K562 (cell line): Measurements from ENCODE around the gene LTBR. TPM values are rescaled to one million over a fixed set of nuclear protein-coding genes. Genes with fewer than 3 reads are reported as not detected.

Experiments used
- ARNT ChIP-seq, 2 experiments: fragments of 450-650 bp; IDR thresholded peaks; 2 replicates each; pipeline ENCODE4 v1.6.1; 2016; ENCODE audit warnings: mild to moderate bottlenecking in 1 of 2
- BRD9 ChIP-seq: fragments of 450-650 bp; IDR thresholded peaks from 2 replicates; pipeline ENCODE4 v1.6.1; 2018; ENCODE audit warnings: low read depth; ENCODE audit not compliant: partially characterized antibody
- E2F3 ChIP-seq: fragments of 250-450 bp; sonication (Bioruptor Pico); IDR thresholded peaks from 2 replicates; pipeline ENCODE4 v1.4.0; 2020; ENCODE audit warnings: mild to moderate bottlenecking
- EP300 ChIP-seq: IDR thresholded peaks from 2 replicates; pipeline ENCODE4 v1.6.1; 2012; ENCODE audit warnings: low read length, improper control_type of control experiment
- HNRNPL ChIP-seq: fragments of 200-400 bp; formaldehyde crosslinking; IDR thresholded peaks from 2 replicates; pipeline ENCODE4 v1.6.1; 2017; ENCODE audit warnings: low read depth, mild to moderate bottlenecking, low read length
- KLF6 ChIP-seq: fragments of 250-450 bp; sonication (Bioruptor Pico); IDR thresholded peaks from 2 replicates; pipeline ENCODE4 v1.4.0; 2020; ENCODE audit warnings: mild to moderate bottlenecking, moderate library complexity, borderline replicate concordance
- NONO ChIP-seq, 2 experiments: fragments of 200-400 bp in 1 of 2; fragments of 450-650 bp in 1 of 2; formaldehyde crosslinking in 1 of 2; IDR thresholded peaks; 2 replicates each; pipeline ENCODE4 v1.6.1; 2017; ENCODE audit warnings: low read depth in 2 of 2, mild to moderate bottlenecking in 2 of 2, moderate library complexity in 2 of 2, low read length in 1 of 2
- POLR3A ChIP-seq: IDR thresholded peaks from 2 replicates; pipeline ENCODE4 v1.6.1; 2011; ENCODE audit warnings: borderline replicate concordance, mild to moderate bottlenecking, moderate library complexity; ENCODE audit not compliant: insufficient read length, insufficient read depth; ENCODE audit errors: extremely low read depth
- PRMT5 ChIP-seq: sonication (generic); formaldehyde crosslinking; IDR thresholded peaks from 2 replicates; pipeline ENCODE4 v1.5.0; 2020; ENCODE audit warnings: missing genetic modification reagents
- SAP30 ChIP-seq: fragments of 200-600 bp; sonication (generic); IDR thresholded peaks from 2 replicates; pipeline ENCODE4 v1.6.1; 2012; ENCODE audit warnings: borderline replicate concordance, low read depth, mild to moderate bottlenecking, moderate library complexity, low read length, control low read depth, inconsistent platforms; ENCODE audit not compliant: insufficient read depth, poor library complexity, severe bottlenecking
- SRSF1 ChIP-seq: fragments of 200-400 bp; formaldehyde crosslinking; IDR thresholded peaks from 2 replicates; pipeline ENCODE4 v1.6.1; 2017; ENCODE audit warnings: mild to moderate bottlenecking, low read depth, low read length, moderate library complexity
- ZNF133 ChIP-seq: fragments of 250-450 bp; sonication (Bioruptor Pico); IDR thresholded peaks from 2 replicates; pipeline ENCODE4 v1.4.0; 2020; ENCODE audit warnings: mild to moderate bottlenecking
- ZNF239 ChIP-seq: fragments of 250-450 bp; sonication (Bioruptor Pico); IDR thresholded peaks from 2 replicates; pipeline ENCODE4 v1.4.0; 2020; ENCODE audit warnings: mild to moderate bottlenecking
- ZNF830 ChIP-seq: fragments of 250-450 bp; sonication (Bioruptor Pico); IDR thresholded peaks from 2 replicates; pipeline ENCODE4 v1.5.0; 2021; ENCODE audit warnings: mild to moderate bottlenecking
- polyA plus RNA-seq, 8 experiments: library from polyadenylated mRNA; depleted of rRNA in 4 of 8; stranded (reverse) in 5 of 8; unstranded in 3 of 8; fragments of >200 nt; fragmentation: Nextera tagmentation in 2 of 8; fragmentation: Illumina TruSeq in 1 of 8; extraction: Ambion mirVana in 2 of 8; extraction: Trizol in 1 of 8; gene quantifications; 2 replicates each; pipeline versions ENCODE4 v1.2.1 to v1.2.3, GENCODE V29; 2011 to 2014; ENCODE audit warnings: inconsistent platforms in 1 of 8, missing spikeins in 1 of 8
- total RNA-seq, 7 experiments: library from RNA; depleted of rRNA in 6 of 7; stranded (reverse); fragments of >200 nt in 6 of 7; fragmentation: Illumina TruSeq in 2 of 7; extraction: Trizol in 2 of 7; gene quantifications; 2 replicates each; pipeline versions ENCODE4 v1.2.1 to v1.2.3, GENCODE V29; 2011 to 2021; ENCODE audit warnings: low replicate concordance in 1 of 7
- TF ChIP-seq, protein P1 (sequence below): fragments of 200-600 bp; sonication (generic); IDR thresholded peaks from one replicate; pipeline ENCODE4 v1.6.1; 2012; ENCODE audit warnings: mild to moderate bottlenecking, low read depth, low read length, inconsistent platforms

LTBR gene
- total and polyA plus RNA-seq, 9 of the 15 experiments (the other 6 are each of a cell fraction or from before 2014, with no cell fraction given), result 0.96 to 69.0 (median 35.3) TPM

DNA sequence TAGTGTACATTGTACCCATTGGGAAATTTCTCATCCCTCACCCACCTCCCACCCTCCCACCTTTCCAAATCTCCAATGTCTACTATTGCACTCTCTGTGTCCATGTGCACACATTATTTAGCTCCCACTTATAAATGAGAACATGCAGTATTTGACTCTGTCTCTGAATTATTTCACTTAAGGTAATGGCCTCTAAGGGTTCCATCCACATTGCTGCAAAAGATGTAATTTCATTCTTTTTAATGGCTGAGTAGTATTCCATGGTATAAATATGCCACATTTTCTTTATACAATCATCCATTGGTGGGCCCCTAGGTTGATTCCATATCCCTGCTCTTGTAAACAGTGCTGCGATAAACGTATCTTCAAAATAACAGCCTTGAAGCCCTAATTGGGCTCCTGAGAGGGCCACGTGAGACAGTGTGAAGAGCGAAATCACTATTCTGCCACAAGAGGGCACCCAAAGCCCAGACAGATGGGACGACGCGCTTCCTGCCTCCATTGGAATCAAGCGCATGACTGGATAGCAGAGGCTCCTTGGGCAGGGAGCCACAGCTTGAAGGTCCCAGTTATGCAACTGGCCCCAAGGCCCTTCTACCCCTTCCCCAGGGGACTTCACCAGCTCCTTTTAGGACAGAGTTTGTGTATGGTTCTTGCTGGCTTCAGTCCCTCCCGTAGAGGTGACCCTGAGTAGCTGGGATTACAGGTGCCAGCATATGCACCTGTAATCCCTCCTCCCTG is 39.5 kb downstream of the LTBR start (continued):
- TF ChIP-seq ARNT (IDR thresholded peaks at IDR 0.05), result no peak
- TF ChIP-seq POLR3A, result no peak
- TF ChIP-seq E2F3 (CRISPR knock-in tag), result no peak
- TF ChIP-seq, protein P1, sequence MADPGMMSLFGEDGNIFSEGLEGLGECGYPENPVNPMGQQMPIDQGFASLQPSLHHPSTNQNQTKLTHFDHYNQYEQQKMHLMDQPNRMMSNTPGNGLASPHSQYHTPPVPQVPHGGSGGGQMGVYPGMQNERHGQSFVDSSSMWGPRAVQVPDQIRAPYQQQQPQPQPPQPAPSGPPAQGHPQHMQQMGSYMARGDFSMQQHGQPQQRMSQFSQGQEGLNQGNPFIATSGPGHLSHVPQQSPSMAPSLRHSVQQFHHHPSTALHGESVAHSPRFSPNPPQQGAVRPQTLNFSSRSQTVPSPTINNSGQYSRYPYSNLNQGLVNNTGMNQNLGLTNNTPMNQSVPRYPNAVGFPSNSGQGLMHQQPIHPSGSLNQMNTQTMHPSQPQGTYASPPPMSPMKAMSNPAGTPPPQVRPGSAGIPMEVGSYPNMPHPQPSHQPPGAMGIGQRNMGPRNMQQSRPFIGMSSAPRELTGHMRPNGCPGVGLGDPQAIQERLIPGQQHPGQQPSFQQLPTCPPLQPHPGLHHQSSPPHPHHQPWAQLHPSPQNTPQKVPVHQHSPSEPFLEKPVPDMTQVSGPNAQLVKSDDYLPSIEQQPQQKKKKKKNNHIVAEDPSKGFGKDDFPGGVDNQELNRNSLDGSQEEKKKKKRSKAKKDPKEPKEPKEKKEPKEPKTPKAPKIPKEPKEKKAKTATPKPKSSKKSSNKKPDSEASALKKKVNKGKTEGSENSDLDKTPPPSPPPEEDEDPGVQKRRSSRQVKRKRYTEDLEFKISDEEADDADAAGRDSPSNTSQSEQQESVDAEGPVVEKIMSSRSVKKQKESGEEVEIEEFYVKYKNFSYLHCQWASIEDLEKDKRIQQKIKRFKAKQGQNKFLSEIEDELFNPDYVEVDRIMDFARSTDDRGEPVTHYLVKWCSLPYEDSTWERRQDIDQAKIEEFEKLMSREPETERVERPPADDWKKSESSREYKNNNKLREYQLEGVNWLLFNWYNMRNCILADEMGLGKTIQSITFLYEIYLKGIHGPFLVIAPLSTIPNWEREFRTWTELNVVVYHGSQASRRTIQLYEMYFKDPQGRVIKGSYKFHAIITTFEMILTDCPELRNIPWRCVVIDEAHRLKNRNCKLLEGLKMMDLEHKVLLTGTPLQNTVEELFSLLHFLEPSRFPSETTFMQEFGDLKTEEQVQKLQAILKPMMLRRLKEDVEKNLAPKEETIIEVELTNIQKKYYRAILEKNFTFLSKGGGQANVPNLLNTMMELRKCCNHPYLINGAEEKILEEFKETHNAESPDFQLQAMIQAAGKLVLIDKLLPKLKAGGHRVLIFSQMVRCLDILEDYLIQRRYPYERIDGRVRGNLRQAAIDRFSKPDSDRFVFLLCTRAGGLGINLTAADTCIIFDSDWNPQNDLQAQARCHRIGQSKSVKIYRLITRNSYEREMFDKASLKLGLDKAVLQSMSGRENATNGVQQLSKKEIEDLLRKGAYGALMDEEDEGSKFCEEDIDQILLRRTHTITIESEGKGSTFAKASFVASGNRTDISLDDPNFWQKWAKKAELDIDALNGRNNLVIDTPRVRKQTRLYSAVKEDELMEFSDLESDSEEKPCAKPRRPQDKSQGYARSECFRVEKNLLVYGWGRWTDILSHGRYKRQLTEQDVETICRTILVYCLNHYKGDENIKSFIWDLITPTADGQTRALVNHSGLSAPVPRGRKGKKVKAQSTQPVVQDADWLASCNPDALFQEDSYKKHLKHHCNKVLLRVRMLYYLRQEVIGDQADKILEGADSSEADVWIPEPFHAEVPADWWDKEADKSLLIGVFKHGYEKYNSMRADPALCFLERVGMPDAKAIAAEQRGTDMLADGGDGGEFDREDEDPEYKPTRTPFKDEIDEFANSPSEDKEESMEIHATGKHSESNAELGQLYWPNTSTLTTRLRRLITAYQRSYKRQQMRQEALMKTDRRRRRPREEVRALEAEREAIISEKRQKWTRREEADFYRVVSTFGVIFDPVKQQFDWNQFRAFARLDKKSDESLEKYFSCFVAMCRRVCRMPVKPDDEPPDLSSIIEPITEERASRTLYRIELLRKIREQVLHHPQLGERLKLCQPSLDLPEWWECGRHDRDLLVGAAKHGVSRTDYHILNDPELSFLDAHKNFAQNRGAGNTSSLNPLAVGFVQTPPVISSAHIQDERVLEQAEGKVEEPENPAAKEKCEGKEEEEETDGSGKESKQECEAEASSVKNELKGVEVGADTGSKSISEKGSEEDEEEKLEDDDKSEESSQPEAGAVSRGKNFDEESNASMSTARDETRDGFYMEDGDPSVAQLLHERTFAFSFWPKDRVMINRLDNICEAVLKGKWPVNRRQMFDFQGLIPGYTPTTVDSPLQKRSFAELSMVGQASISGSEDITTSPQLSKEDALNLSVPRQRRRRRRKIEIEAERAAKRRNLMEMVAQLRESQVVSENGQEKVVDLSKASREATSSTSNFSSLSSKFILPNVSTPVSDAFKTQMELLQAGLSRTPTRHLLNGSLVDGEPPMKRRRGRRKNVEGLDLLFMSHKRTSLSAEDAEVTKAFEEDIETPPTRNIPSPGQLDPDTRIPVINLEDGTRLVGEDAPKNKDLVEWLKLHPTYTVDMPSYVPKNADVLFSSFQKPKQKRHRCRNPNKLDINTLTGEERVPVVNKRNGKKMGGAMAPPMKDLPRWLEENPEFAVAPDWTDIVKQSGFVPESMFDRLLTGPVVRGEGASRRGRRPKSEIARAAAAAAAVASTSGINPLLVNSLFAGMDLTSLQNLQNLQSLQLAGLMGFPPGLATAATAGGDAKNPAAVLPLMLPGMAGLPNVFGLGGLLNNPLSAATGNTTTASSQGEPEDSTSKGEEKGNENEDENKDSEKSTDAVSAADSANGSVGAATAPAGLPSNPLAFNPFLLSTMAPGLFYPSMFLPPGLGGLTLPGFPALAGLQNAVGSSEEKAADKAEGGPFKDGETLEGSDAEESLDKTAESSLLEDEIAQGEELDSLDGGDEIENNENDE, result no peak
- TF ChIP-seq SAP30, result no peak
- no peak for TF ChIP-seq BRD9
- TF ChIP-seq EP300, result no peak
- no peak for TF ChIP-seq NONO (IDR thresholded peaks at IDR 0.05; ENCODE audit: low read depth in 2 of 2, low read length in 1 of 2)
- no peak for TF ChIP-seq ZNF830
- no peak for TF ChIP-seq HNRNPL
- TF ChIP-seq ZNF133 (CRISPR knock-in tag), result no peak
- TF ChIP-seq PRMT5 (CRISPR knock-in tag), result no peak
- TF ChIP-seq KLF6 (CRISPR knock-in tag), result no peak
- no peak for TF ChIP-seq ZNF239
- TF ChIP-seq SRSF1, result no peak
